Uterus (tissue), 2 donors: ENCODE data around the gene WDR3.

Source experiments
- POLR2A ChIP-seq, 2 donors: fragments of 450-650 bp; IDR thresholded peaks; one replicate each; pipeline ENCODE4 v1.6.1; 2016; ENCODE audit warnings: antibody characterized with exemption in 2 of 2, mild to moderate bottlenecking in 1 of 2, moderate library complexity in 1 of 2
- TF ChIP-seq, protein P1 (sequence below), 4 experiments: fragments of 200-600 bp in 2 of 4; fragments of 450-650 bp in 2 of 4; sonication (generic) in 2 of 4; IDR thresholded peaks; one replicate each; pipeline ENCODE4 v1.5.1; 2016 to 2019; ENCODE audit warnings: antibody characterized with exemption in 4 of 4, mild to moderate bottlenecking in 2 of 4, moderate library complexity in 1 of 4

GRCh38 chr1:117967881-117968280, 38.3 kb downstream of the WDR3 start:
- TF ChIP-seq, protein P1, sequence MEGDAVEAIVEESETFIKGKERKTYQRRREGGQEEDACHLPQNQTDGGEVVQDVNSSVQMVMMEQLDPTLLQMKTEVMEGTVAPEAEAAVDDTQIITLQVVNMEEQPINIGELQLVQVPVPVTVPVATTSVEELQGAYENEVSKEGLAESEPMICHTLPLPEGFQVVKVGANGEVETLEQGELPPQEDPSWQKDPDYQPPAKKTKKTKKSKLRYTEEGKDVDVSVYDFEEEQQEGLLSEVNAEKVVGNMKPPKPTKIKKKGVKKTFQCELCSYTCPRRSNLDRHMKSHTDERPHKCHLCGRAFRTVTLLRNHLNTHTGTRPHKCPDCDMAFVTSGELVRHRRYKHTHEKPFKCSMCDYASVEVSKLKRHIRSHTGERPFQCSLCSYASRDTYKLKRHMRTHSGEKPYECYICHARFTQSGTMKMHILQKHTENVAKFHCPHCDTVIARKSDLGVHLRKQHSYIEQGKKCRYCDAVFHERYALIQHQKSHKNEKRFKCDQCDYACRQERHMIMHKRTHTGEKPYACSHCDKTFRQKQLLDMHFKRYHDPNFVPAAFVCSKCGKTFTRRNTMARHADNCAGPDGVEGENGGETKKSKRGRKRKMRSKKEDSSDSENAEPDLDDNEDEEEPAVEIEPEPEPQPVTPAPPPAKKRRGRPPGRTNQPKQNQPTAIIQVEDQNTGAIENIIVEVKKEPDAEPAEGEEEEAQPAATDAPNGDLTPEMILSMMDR (IDR thresholded peaks at IDR 0.05): no peak
- no peak for TF ChIP-seq POLR2A (IDR thresholded peaks at IDR 0.05)
